Measurements from ENCODE around the gene CRYGN. TPM values are rescaled to one million over a fixed set of nuclear protein-coding genes. Genes with fewer than 3 reads are reported as not detected.

CRYGN gene
- total RNA-seq, 6 donors from 2014 or later, result 0.43 to 0.61 TPM; not detected in 4

DNA sequence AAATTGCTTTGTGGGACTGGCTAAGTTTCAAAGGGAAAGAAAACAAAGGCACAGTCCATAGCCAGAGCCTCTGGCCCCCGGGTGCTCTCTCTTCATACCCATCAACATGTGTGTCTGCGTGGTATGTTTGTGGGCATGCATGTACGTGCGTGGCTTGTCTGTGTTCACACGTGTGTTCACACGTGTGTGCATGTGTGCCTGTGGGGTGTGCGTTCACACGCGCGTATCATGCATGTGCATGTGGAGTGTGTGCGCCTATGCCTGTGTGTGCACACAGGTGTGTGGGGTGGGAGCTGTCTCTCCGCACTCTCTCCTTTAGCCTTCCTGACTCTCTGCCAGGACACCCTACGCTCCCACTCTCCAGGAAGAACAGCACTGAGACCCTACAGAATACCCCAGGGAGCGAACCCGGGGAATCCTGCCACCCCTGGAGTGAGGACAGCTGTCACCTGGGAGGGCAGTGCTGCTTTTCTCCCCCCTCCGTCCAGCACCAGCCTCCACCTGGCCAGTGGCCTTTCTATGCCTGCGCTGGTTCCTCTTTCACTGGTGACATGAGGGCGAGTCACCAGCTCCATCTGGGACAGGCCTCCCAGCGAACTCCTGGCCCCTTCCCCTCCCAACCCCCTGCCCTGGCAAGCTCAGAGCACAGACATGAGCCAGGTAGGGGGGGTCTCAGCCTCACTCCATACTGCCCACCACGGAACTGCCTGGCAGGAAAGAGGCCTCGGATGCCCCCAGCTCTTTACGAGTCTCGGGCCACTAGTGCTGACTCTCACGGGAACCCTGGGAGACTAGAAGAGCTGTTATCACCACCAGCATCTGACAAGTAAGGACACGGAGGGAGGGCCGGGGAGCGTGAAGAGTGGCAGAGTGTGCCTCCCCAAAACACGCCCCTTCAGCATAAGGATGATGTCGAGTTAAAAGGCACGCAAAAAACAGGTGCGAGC, 46.6 kb downstream of the CRYGN start:
- no peak for ATAC-seq (ENCODE audit: low FRiP score in 2 of 2)
- no peak for DNase-seq
- H3K27me3 ChIP-seq, result no peaks in the 10 kb centered on the region
- TF ChIP-seq EP300 (IDR thresholded peaks at IDR 0.05), result no peak
- TF ChIP-seq POLR2A (IDR thresholded peaks at IDR 0.05), result no peak
- TF ChIP-seq POLR2AphosphoS5 (IDR thresholded peaks at IDR 0.05), result no peak
- TF ChIP-seq, protein P1, sequence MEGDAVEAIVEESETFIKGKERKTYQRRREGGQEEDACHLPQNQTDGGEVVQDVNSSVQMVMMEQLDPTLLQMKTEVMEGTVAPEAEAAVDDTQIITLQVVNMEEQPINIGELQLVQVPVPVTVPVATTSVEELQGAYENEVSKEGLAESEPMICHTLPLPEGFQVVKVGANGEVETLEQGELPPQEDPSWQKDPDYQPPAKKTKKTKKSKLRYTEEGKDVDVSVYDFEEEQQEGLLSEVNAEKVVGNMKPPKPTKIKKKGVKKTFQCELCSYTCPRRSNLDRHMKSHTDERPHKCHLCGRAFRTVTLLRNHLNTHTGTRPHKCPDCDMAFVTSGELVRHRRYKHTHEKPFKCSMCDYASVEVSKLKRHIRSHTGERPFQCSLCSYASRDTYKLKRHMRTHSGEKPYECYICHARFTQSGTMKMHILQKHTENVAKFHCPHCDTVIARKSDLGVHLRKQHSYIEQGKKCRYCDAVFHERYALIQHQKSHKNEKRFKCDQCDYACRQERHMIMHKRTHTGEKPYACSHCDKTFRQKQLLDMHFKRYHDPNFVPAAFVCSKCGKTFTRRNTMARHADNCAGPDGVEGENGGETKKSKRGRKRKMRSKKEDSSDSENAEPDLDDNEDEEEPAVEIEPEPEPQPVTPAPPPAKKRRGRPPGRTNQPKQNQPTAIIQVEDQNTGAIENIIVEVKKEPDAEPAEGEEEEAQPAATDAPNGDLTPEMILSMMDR (IDR thresholded peaks at IDR 0.05), result no peak
- H3K36me3 ChIP-seq, result no peaks in the 10 kb centered on the region
- H3K9me3 ChIP-seq, result no peaks in the 10 kb centered on the region
- H3K4me3 ChIP-seq, result no peak overlapping the region
- WGBS, 2 donors, result 75 to 78% methylated on average over 23 to 31 of the region's 31 CpGs
- peaks cover 0 to 10% (median 0%) of the 10 kb centered on the region in 4 donors for H3K4me1 ChIP-seq
- no peak overlapping the region for H3K27ac ChIP-seq

GRCh38 chr7:151392426-151392825, 47.5 kb downstream of the CRYGN start:
- DNase-seq (peak in 1 of 2 donors; percentile 80), ATAC-seq (ENCODE audit: low FRiP score in 2 of 2) (no peak)
- WGBS, 2 donors, result 93 to 100% methylated on average over 1 to 13 of the region's 13 CpGs
- no peak overlapping the region for H3K4me3 ChIP-seq
- H3K27ac ChIP-seq, result no peak overlapping the region
- TF ChIP-seq POLR2AphosphoS5 (IDR thresholded peaks at IDR 0.05) (no peak), POLR2A (IDR thresholded peaks at IDR 0.05) (no peak), EP300 (IDR thresholded peaks at IDR 0.05) (no peak)
- TF ChIP-seq, protein P1 (IDR thresholded peaks at IDR 0.05), result no peak
- H3K4me1 ChIP-seq, result peaks cover 0 to 10% (median 0%) of the 10 kb centered on the region in 4 donors
- no peaks in the 10 kb centered on the region for H3K27me3 ChIP-seq
- no peaks in the 10 kb centered on the region for H3K9me3 ChIP-seq
- no peaks in the 10 kb centered on the region for H3K36me3 ChIP-seq

- no peak for DNase-seq
- no peaks in the 10 kb centered on the region for H3K27me3 ChIP-seq
- no peak overlapping the region for H3K4me3 ChIP-seq
- 92 to 93% methylated on average over 2 to 8 of the region's 8 CpGs for WGBS, 2 donors
- peaks cover 0 to 10% (median 0%) of the 10 kb centered on the region in 4 donors for H3K4me1 ChIP-seq
- TF ChIP-seq EP300 (IDR thresholded peaks at IDR 0.05) (no peak), POLR2A (IDR thresholded peaks at IDR 0.05) (no peak)
- no peak for ATAC-seq (ENCODE audit: low FRiP score in 2 of 2)
- H3K36me3 ChIP-seq, result no peaks in the 10 kb centered on the region
- H3K27ac ChIP-seq, result no peak overlapping the region
- H3K9me3 ChIP-seq, result no peaks in the 10 kb centered on the region
Observed at GRCh38 chr7:151392002-151392401, 47.9 kb downstream of the CRYGN start.

- Histone ChIP-seq H3K36me3 (no peaks in the 10 kb centered on the region), H3K27me3 (no peaks in the 10 kb centered on the region), H3K27ac (no peak overlapping the region), H3K4me3 (no peak overlapping the region), H3K4me1 (peaks cover 0 to 5% (median 0%) of the 10 kb centered on the region in 4 donors), H3K9me3 (no peaks in the 10 kb centered on the region)
- TF ChIP-seq EP300 (IDR thresholded peaks at IDR 0.05), result no peak
- TF ChIP-seq, protein P1 (IDR thresholded peaks at IDR 0.05), result no peak
- WGBS, 2 donors, result 94 to 96% methylated on average over 9 of the region's 9 CpGs
- DNase-seq (no peak), ATAC-seq (ENCODE audit: low FRiP score in 2 of 2) (no peak)
Observed at GRCh38 chr7:151391358-151391730, 48.6 kb downstream of the CRYGN start.

GRCh38 chr7:151390598-151391357, 49.2 kb downstream of the CRYGN start:
- 63 to 77% methylated on average over 21 to 24 of the region's 25 CpGs for WGBS, 2 donors
- no peak overlapping the region for H3K4me3 ChIP-seq
- DNase-seq (no peak), ATAC-seq (ENCODE audit: low FRiP score in 2 of 2) (no peak)
- H3K4me1 ChIP-seq, result no peaks in the 10 kb centered on the region
- no peak for TF ChIP-seq EP300 (IDR thresholded peaks at IDR 0.05)
- TF ChIP-seq POLR2AphosphoS5 (IDR thresholded peaks at IDR 0.05), result no peak
- TF ChIP-seq POLR2A (IDR thresholded peaks at IDR 0.05), result no peak
- TF ChIP-seq, protein P1 (IDR thresholded peaks at IDR 0.05), result no peak
- no peaks in the 10 kb centered on the region for H3K27me3 ChIP-seq
- no peaks in the 10 kb centered on the region for H3K9me3 ChIP-seq
- H3K36me3 ChIP-seq, result no peaks in the 10 kb centered on the region
- H3K27ac ChIP-seq, result no peak overlapping the region
